Sigmoid colon (tissue), 4 donors: ENCODE measurements around the gene SGPP2.

Source experiments
- CTCF ChIP-seq, 4 experiments: fragments of 450-650 bp in 3 of 4; fragments of 200-600 bp in 1 of 4; IDR thresholded peaks; one replicate each; pipeline ENCODE4 v1.5.1; 2016 to 2019; ENCODE audit warnings: antibody characterized with exemption in 4 of 4, mild to moderate bottlenecking in 3 of 4, moderate library complexity in 2 of 4
- EP300 ChIP-seq, 4 donors: sonication (generic); formaldehyde crosslinking; IDR thresholded peaks; one replicate each; pipeline ENCODE4 v1.6.1; 2017; ENCODE audit warnings: antibody characterized with exemption in 4 of 4

- TF ChIP-seq EP300 (IDR thresholded peaks at IDR 0.05) (no peak), CTCF (IDR thresholded peaks at IDR 0.05) (no peak)
Observed at GRCh38 chr2:222477962-222478608, 53.7 kb downstream of the SGPP2 start.
